ENCODE results near the gene FOXJ3.

- TF ChIP-seq POLR2AphosphoS5 (IDR thresholded peaks at IDR 0.05; ENCODE audit: low read depth, low read length) (no peak), TAF1 (IDR thresholded peaks at IDR 0.05; ENCODE audit: low read depth, low read length) (no peak)
Measured at GRCh38 chr1:42155362-42155761, 179.7 kb downstream of the FOXJ3 start.
